K562 (cell line): ENCODE measurements around the gene FAM149B1. TPM values are rescaled to one million over a fixed set of nuclear protein-coding genes. Genes with fewer than 3 reads are reported as not detected.

Experiments used
- ATAC-seq: fragments of 200-7000 bp; cut with Tn5 transposase; 3 replicates; pipeline ENCODE4 v1.9.1; 2020; ENCODE audit warnings: moderate library complexity
- BruUV-seq: library from RNA; stranded (reverse); fragments of 400-500 nt; replicated peaks from 2 replicates; lab custom pipeline; 2021; lab: Mats Ljungman, UMichigan
- CTCF ChIA-PET: fragments of 300-600 bp; formaldehyde crosslinking; extraction: SDS; loops from one replicate; lab custom pipeline; 2021; ENCODE audit warnings: low intra/inter-chr PET ratio; lab: Yijun Ruan, JAX
- POLR2A ChIA-PET: fragments of 300-600, 350-650 bp; sonication (Branson Sonifier 250); formaldehyde crosslinking; extraction: SDS; loops from one replicate; lab custom pipeline; 2021; ENCODE audit warnings: antibody characterized with exemption, inconsistent platforms; lab: Yijun Ruan, JAX
- DNase-seq, 4 experiments: peaks; one replicate each; pipeline versions ENCODE4 v3.0.0 to v3.0.0-alpha.2; 2011 to 2018; ENCODE audit warnings: low spot score in 3 of 4, mixed read lengths in 3 of 4; ENCODE audit errors: extremely low read depth in 1 of 4
- FAIRE-seq: peaks from 2 replicates; lab custom pipeline; 2011; peaks lifted over from hg19 to GRCh38; lab: Jason Lieb, UNC
- H2AFZ ChIP-seq: 2 replicates; pipeline ENCODE4 v1.6.0; 2011; ENCODE audit warnings: low read depth, low read length, control low read depth, inconsistent platforms
- H3K27ac ChIP-seq: fragments of 200-600 bp; 3 replicates; pipeline ENCODE4 v1.8.0; 2011; ENCODE audit warnings: low read depth, mild to moderate bottlenecking, control low read depth, inconsistent platforms, low read length, moderate library complexity, mixed read lengths; ENCODE audit errors: extremely low read depth
- H3K27me3 ChIP-seq, 2 experiments: fragments of 300-600 bp in 1 of 2; 2 replicates in 1 of 2; 3 replicates in 1 of 2; pipeline versions ENCODE4 v1.6.0 to v1.8.0; 2011; ENCODE audit warnings: inconsistent platforms in 2 of 2, low read length in 2 of 2, mild to moderate bottlenecking in 1 of 2, mixed read lengths in 1 of 2, moderate library complexity in 1 of 2; ENCODE audit not compliant: control insufficient read depth in 2 of 2, insufficient read depth in 2 of 2
- H3K36me3 ChIP-seq: fragments of 300-600 bp; 3 replicates; pipeline ENCODE4 v1.8.0; 2011; ENCODE audit warnings: mild to moderate bottlenecking, low read length, inconsistent platforms; ENCODE audit not compliant: control insufficient read depth, insufficient read depth
- H3K4me1 ChIP-seq, 2 experiments: fragments of 200-600 bp in 1 of 2; replicated peaks in 1 of 2; 2 replicates in 1 of 2; 3 replicates in 1 of 2; pipeline versions ENCODE4 v1.5.1 to v1.8.0; 2011; ENCODE audit warnings: inconsistent platforms in 2 of 2, low read length in 2 of 2, mild to moderate bottlenecking in 1 of 2, mixed read lengths in 1 of 2, moderate library complexity in 1 of 2; ENCODE audit not compliant: control insufficient read depth in 2 of 2, insufficient read depth in 2 of 2
- H3K4me2 ChIP-seq: 2 replicates; pipeline ENCODE4 v1.6.1; 2011; ENCODE audit warnings: low read length, control low read depth, inconsistent platforms, mixed read lengths; ENCODE audit not compliant: insufficient read depth
- H3K4me3 ChIP-seq: fragments of 200-600 bp; sonication (generic), shearing (Covaris generic); 2 replicates; pipeline ENCODE4 v1.5.1; 2016; ENCODE audit warnings: control low read depth, inconsistent platforms
- H3K79me2 ChIP-seq: fragments of 200-600 bp; 3 replicates; pipeline ENCODE4 v1.8.0; 2011; ENCODE audit warnings: low read length, inconsistent platforms; ENCODE audit not compliant: control insufficient read depth, insufficient read depth
- H3K9ac ChIP-seq, 2 experiments: 2 replicates each; pipeline versions ENCODE4 v1.6.0 to v1.6.1; 2011; ENCODE audit warnings: low read depth in 2 of 2, low read length in 2 of 2, control low read depth in 1 of 2, inconsistent platforms in 1 of 2, mild to moderate bottlenecking in 1 of 2, mixed read lengths in 1 of 2; ENCODE audit not compliant: insufficient read depth in 1 of 2
- H3K9me1 ChIP-seq: one replicate; pipeline ENCODE4 v1.6.0; 2011; ENCODE audit warnings: inconsistent platforms, mild to moderate bottlenecking, low read length, moderate library complexity; ENCODE audit not compliant: control insufficient read depth, insufficient read depth
- H3K9me3 ChIP-seq: replicated peaks from 2 replicates; pipeline ENCODE4 v1.5.1; 2011; ENCODE audit warnings: low read depth, low read length, inconsistent platforms; ENCODE audit not compliant: control insufficient read depth, insufficient read depth
- H4K20me1 ChIP-seq: replicated peaks from 2 replicates; pipeline ENCODE4 v1.6.1; 2011; ENCODE audit warnings: low read length, inconsistent platforms, mixed read lengths; ENCODE audit not compliant: control insufficient read depth, insufficient read depth
- EGR1 ChIP-seq: fragments of 450-650 bp; conservative IDR thresholded peaks from 2 replicates; pipeline ENCODE4 v1.6.1; 2017; ENCODE audit warnings: mild to moderate bottlenecking
- EP300 ChIP-seq: IDR thresholded peaks from 2 replicates; pipeline ENCODE4 v1.6.1; 2012; ENCODE audit warnings: low read length, improper control_type of control experiment
- FIP1L1 ChIP-seq: fragments of 200-400 bp; formaldehyde crosslinking; IDR thresholded peaks from 2 replicates; pipeline ENCODE4 v1.6.1; 2018; ENCODE audit warnings: mild to moderate bottlenecking, low read depth, low read length; ENCODE audit not compliant: poor library complexity, severe bottlenecking
- FOXJ3 ChIP-seq: sonication (generic); formaldehyde crosslinking; IDR thresholded peaks from 2 replicates; pipeline ENCODE4 v1.4.0; 2020; ENCODE audit warnings: mild to moderate bottlenecking, missing genetic modification reagents
- GTF2A2 ChIP-seq: IDR thresholded peaks from 2 replicates; pipeline ENCODE4 v1.6.1; 2016; ENCODE audit warnings: mild to moderate bottlenecking, missing genetic modification characterization, missing compliant biosample characterization
- GTF2E2 ChIP-seq: fragments of 200-800 bp; sonication (Bioruptor generic); IDR thresholded peaks from 2 replicates; pipeline ENCODE4 v1.6.1; 2016; ENCODE audit warnings: missing genetic modification characterization, missing compliant biosample characterization
- HLTF ChIP-seq: fragments of 450-650 bp; IDR thresholded peaks from 2 replicates; pipeline ENCODE4 v1.6.1; 2016
- MXI1 ChIP-seq: IDR thresholded peaks from 2 replicates; pipeline ENCODE4 v1.6.1; 2011; ENCODE audit warnings: low read depth, mild to moderate bottlenecking, improper control_type of control experiment, low read length
- NFE2 ChIP-seq: IDR thresholded peaks from 2 replicates; pipeline ENCODE4 v1.6.1; 2014; ENCODE audit warnings: antibody characterized with exemption, low read depth
- SNRNP70 ChIP-seq: fragments of 200-400 bp; formaldehyde crosslinking; optimal IDR thresholded peaks from 2 replicates; pipeline ENCODE3; 2017; ENCODE audit warnings: low read depth, low read length
- TCF7L2 ChIP-seq: fragments of 150-350 bp; IDR thresholded peaks from 2 replicates; pipeline ENCODE4 v1.6.1; 2016; ENCODE audit warnings: low read depth, mild to moderate bottlenecking, low read length, moderate library complexity
- ZC3H11A ChIP-seq: IDR thresholded peaks from 2 replicates; pipeline ENCODE4 v1.6.1; 2012; ENCODE audit warnings: low read depth, low read length, improper control_type of control experiment
- ZEB2 ChIP-seq: fragments of 450-650 bp; IDR thresholded peaks from 2 replicates; pipeline ENCODE4 v1.6.1; 2016
- ZFP1 ChIP-seq: fragments of 450-650 bp; formaldehyde crosslinking; IDR thresholded peaks from 2 replicates; pipeline ENCODE4 v1.4.0; 2020; ENCODE audit warnings: mild to moderate bottlenecking, mixed read lengths
- ZNF57 ChIP-seq: fragments of 450-650 bp; formaldehyde crosslinking; IDR thresholded peaks from 2 replicates; pipeline ENCODE4 v1.4.0; 2020; ENCODE audit warnings: mild to moderate bottlenecking, moderate library complexity
- ZNF589 ChIP-seq: fragments of 200-800 bp; sonication (Bioruptor generic); IDR thresholded peaks from 2 replicates; pipeline ENCODE4 v1.6.1; 2016; ENCODE audit warnings: low read depth, missing genetic modification characterization, missing compliant biosample characterization
- WGBS: fragments of 100-300 bp; shearing (Covaris generic); methylation state at CpG from one replicate; pipeline ENCODE4 v1.1.6; 2016; ENCODE audit warnings: low coverage, mixed read lengths; ENCODE audit not compliant: insufficient coverage; ENCODE audit errors: missing lambda C conversion rate; 5-methylcytosine and 5-hydroxymethylcytosine counted together
- in situ Hi-C: fragments of 300-500 bp; cut with MboI; formaldehyde crosslinking; loops from 4 replicates; pipeline ENCODE4 v1.15.0; 2018; ENCODE audit warnings: inconsistent platforms, mixed read lengths
- intact Hi-C: fragments of 100-400 bp; cut with micrococcal nuclease; formaldehyde crosslinking; loops from 2 replicates; pipeline ENCODE4 v1.14.2; 2022
- polyA plus RNA-seq, 8 experiments: library from polyadenylated mRNA; depleted of rRNA in 4 of 8; stranded (reverse) in 5 of 8; unstranded in 3 of 8; fragments of >200 nt; fragmentation: Nextera tagmentation in 2 of 8; fragmentation: Illumina TruSeq in 1 of 8; extraction: Ambion mirVana in 2 of 8; extraction: Trizol in 1 of 8; gene quantifications; 2 replicates each; pipeline versions ENCODE4 v1.2.1 to v1.2.3, GENCODE V29; 2011 to 2014; ENCODE audit warnings: inconsistent platforms in 1 of 8, missing spikeins in 1 of 8
- total RNA-seq, 7 experiments: library from RNA; depleted of rRNA in 6 of 7; stranded (reverse); fragments of >200 nt in 6 of 7; fragmentation: Illumina TruSeq in 2 of 7; extraction: Trizol in 2 of 7; gene quantifications; 2 replicates each; pipeline versions ENCODE4 v1.2.1 to v1.2.3, GENCODE V29; 2011 to 2021; ENCODE audit warnings: low replicate concordance in 1 of 7

The FAM149B1 gene
- total and polyA plus RNA-seq, 9 of the 15 experiments (the other 6 are each of a cell fraction or from before 2014, with no cell fraction given): 4.2 to 18.5 (median 9.3) TPM

GRCh38 chr10:73229567-73229966 is 61.6 kb downstream of the FAM149B1 start:
- H3K9ac ChIP-seq: no peak overlapping the region
- 76% methylated on average over 6 of the region's 6 CpGs for WGBS
- in situ Hi-C loops: no loop called here
- H3K9me1 ChIP-seq: no peaks in the 10 kb centered on the region
- CTCF ChIA-PET: no interaction called here
- no peak overlapping the region for H3K4me3 ChIP-seq
- no peak overlapping the region for H3K4me2 ChIP-seq
- FAIRE-seq: no peak
- TF ChIP-seq ZNF57 (no peak), ZNF589 (CRISPR knock-in tag) (no peak), SNRNP70 (no peak), NFE2 (no peak), HLTF (no peak), ZFP1 (CRISPR knock-in tag) (no peak), FOXJ3 (CRISPR knock-in tag) (no peak), EGR1 (no peak), MXI1 (no peak), ZC3H11A (no peak), GTF2E2 (no peak), ZEB2 (no peak), TCF7L2 (no peak), FIP1L1 (no peak), GTF2A2 (tag) (no peak), EP300 (no peak)
- TF ChIP-seq, all 486 proteins: peak for 0
- DNase-seq (no peak), ATAC-seq (no peak)
- no TSS peak for BruUV-seq
- Histone ChIP-seq H3K79me2 (no peaks in the 10 kb centered on the region), H3K4me1 (no peaks in the 10 kb centered on the region; a peak in 1 of 5 replicates), H2AFZ (no peak overlapping the region), H3K27ac (no peak overlapping the region), H3K9me3 (no peaks in the 10 kb centered on the region), H4K20me1 (no peaks in the 10 kb centered on the region; the same call in 1 of the 2 replicates), H3K36me3 (peaks cover 22% of the 10 kb centered on the region), H3K27me3 (no peaks in the 10 kb centered on the region)
- POLR2A ChIA-PET: interaction anchor here (0.6 to 1.3 kb wide), 2 partner anchors 8 to 16 kb away, joined by 4 to 5 read pairs; no protein-coding TSS in a partner anchor
- intact Hi-C loops: no loop called here
